ENCODE data around the gene BIVM.
A peak's percentile ranks its signal among the peaks of the same experiment; 100 is the strongest.

BIVM gene

DNA sequence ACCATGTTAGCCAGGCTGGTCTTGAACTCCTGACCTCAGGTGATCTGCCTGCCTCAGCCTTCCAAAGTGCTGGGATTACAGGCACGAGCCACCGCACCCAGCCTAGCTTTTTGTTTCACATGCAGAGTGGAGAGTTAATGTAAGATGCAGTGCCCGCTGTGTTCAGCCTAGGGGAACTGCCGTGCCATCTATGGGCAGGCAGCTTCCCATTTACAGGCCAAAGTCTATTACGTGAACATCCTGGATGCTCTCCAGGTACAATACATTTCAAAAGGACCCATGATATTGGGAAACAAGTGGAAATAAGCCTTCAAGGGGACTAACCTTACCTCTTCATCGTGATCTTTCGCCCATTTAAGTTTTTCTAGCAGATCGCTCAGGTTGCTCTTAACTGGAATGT, 10.2 kb upstream of the BIVM start:
- no peak for DNase-seq

DNA sequence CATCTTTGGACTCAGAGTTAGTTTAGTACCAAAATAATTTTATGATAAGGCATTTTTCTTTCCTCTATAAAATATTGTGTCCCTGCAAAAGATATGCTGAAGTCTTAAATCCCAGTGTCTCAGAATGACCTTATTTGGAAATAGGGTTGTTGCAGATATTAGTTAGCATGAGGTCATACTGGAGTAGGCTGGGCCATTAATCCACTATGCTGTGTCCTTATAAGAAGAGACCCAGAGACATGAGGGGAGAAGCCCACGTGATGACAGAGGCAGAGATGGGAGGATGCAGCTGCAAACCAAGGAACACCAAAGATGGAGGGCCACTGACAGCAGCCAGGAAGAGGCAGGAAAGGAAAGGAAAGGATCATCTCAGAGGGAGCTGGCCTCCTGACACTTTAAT, 6.5 kb upstream of the BIVM start:
- no peak for DNase-seq

DNA sequence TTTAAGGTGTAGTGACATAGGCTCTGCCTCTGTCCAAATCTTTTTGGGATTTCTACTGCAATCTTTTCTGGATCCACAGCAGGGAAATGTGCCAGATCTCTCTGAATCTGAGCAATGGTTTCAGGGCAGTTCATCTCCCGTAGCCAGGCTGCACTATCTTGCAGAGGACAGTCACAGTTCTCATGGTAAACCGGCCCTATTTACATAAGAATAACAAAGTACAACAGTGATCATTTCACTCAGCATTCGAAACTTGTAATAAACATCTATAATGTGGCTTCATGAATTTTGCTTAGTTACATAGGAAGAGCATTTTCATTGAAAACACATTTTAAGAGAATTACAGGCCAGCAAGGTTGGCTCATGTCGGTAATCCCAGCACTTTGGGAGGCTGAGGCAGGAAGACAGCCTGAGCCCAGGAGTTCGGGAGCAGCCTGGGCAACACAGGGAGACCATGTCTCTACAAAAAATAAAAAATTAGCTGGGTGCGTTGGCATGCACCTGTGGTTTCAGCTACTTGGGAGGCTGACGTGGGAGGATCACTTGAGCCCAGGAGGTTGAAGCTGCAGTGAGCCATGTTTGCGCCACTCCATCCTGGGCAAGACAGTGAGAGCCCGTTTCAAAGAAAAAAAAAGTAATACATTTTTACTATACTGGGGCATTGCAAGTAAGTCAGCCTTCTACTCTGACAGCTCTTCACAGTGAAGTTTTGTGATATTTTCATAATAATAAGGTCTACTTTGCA, 5.1 kb upstream of the BIVM start:
- no peak for DNase-seq

DNA sequence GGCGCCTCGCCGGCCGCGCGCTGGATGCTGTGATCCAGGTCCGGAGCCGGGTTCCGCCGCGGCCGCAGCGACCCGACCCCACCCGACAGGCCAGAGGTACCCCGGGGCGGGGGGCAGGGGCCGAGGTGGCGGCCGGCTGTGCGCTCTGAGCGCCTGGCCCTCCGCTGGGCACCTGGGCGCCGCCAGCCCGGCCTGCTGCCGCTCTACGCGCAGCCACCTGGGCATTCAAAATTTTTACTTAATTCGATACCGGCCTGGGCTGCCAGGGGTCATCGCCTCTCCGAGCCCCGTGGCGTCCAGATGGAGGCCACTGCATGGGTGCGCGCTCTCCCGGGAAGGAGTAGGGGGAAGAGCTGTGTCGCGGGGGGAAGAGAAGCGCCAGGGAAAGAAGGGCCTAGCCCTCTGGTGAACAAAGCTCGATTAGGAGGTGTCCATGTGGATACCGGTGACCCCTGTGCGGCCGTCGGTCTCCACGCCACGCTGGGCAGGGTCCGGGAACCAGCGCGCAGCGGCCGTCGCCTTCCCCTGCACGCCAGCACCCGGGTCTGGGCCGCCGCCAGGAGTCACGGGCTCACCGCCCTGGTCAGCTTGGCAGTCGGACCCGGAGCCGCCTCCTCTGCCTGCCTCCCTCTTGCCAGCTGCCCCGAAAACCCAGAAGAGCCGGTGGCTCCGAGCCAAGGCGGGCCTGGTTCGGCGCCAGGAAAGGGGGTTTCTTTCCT, 666 bp downstream of the BIVM start:
- DNase-seq = peak; percentile 4

DNA sequence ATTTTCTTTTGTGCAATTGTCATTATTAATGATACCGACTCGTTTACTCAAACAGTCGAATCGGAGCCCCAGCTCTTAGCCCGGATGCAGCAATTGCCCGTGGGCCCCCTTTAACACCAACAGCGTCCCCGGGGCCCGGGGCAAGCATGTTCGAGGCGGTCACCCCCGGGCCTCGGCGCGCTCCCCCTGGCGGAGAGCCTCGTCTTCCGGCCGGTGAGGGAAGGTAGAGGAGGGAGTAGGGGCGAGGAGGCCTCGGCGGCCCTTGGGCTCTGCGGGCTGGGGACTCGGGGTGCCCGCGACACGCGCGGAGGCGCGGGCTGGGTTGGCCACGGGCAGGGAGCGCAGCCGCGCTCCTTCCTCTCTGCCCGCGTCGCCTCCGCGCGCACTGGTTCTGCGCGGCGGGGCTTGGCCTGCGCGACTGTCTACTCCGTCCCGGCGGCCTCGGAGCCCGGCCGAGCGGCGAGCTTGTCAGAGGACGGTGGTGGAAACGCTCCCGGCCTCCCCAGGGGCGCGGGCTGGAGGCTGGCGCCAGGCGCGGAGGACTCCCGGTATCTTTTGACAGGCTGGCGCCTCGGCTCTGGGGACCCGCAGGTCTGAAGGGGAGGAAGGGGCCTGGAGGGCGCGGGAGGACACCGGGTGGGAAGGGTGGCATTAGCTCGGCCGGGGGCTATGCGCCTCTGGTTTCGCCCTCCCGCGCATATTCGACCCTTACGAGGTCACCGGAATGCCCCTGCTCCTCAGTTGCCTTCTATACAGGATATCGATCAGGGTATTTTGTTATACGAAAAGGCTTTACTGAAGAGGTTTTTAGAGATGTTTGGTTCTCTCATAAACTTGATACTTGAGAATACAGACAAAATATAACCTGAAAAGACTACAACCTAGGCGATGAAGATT, 1.5 kb downstream of the BIVM start:
- DNase-seq = peak; percentile 85

DNA sequence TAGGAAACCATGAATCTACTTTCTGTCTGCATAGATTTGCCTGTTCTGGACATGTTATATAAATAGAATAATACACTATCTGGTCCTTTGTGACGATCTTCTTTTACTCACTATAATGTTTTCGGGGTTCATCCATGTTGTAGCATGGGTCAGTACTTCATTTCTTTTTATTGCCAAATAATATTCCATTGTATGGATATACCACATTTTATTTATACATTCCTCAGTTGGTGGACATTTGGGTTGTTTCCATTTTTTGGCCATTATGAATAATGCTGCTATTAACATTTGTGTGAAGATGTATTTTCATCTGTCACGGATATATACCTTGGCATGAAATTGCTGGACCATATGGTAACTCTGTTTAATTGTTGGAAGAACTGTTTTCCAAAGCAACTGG, 6.8 kb downstream of the BIVM start:
- no peak for DNase-seq

DNA sequence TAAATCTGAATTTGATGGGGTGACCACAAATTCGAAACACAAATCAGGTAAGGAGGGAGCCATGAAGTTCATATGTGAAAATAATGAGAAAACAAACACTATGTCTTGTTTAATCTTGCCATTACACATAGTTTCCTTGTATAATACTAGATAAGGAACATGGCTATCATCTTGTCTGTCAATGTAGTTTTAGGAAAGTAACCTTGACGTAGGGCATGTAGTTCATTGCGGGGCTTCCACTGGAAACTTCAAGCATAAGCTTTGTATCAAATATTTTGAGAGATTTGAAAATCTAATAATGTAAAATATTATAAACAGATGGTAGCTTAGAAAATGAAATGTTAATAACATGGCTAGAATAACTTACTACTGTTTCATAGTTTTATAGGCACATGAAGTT, 8.8 kb downstream of the BIVM start:
- no peak for DNase-seq

DNA sequence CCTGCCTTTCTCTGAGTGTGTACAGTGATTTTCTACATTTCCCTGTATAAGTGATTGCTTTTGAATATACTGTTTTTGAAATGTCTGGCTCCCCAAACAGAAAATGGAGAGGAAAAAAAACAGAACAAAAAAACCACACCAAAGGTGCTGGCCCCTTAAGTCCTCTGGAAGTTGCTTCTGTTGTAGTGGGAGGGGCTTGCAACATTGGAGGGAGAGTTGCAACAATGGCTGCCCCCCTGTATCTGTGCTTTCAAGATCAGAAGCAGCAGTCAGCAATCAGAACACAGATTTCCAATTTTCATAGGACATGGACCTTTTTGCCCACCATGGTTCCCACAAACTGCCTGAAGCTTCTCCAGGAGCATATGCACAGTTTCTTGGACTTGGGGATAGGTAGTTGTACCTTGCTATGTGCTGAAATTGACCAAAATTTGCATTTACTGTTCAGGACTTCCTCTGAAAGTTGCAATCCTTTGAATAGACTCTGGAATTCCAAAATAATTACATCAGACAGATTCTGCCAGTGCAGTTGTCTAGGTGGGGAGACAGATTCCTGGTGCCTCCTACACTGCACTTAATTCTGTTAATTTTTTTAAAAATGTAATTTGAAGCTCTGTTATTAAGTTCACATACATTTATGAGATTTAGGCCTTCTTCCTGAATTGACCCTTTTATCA, 13.8 kb downstream of the BIVM start:
- no peak for DNase-seq

DNA sequence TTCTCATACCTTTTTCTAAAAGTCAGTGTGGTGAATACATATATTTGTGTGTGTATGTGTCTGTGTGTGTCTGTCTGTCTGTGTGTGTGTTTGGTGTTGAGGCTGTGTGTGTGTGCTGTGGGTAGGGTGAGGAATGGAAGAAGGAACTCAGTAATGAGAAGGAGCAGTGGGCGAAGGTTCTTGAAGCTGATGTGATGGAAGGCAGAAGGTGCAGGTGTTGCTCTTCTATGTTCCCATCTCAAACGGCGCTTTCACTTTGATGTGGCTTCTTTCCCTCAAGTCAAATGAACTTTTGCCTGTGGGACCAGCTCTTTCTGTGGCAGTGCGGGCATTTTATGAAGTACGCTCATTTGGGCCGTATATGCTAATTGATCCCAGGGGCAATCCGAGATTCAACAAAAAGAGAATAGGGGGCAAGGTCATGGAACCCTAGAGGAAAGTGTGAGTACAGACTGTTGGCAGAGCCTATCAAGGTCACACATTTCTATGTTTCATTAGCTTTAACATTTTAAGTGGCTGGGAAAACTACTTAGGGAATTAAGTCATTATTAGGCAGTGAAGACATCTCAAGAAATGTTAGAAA, 15.2 kb downstream of the BIVM start:
- no peak for DNase-seq

DNA sequence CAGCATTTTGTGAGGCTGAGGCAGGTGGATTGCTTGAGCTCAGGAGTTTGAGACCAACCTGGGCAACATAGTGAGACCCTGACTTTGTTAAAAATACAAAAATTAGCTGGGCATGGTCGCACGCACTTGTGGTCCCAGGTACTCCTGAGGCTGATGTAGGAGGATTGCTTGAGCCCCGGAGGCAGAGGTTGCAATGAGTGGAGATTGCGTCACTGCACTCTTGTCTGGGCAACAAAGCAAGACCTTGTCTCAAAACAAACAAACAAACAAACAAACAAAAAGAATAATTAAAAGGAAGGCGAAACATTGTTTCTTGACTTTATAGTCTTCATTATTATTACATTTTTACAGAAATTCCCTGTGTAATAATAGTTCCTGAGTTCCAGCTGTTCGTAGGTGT, 15.9 kb downstream of the BIVM start:
- no peak for DNase-seq

DNA sequence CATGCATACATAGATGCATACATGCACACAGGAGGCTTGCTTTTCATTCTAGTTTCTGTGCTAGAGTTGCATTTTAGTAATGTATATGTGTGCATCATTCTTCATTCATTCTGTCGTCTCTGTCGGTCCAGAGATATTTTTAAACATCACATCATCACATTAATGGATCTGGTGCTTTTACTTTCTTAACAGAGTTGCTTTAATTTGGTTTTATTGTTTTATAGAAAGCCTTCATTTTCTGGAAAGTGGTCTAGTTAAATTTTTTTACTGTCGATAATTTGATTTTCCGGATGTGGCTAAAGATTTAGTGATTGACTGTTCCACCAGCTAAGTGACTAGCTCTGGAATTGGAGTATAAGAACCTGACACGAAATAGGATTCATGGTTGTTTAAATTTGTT, 16.9 kb downstream of the BIVM start:
- no peak for DNase-seq

DNA sequence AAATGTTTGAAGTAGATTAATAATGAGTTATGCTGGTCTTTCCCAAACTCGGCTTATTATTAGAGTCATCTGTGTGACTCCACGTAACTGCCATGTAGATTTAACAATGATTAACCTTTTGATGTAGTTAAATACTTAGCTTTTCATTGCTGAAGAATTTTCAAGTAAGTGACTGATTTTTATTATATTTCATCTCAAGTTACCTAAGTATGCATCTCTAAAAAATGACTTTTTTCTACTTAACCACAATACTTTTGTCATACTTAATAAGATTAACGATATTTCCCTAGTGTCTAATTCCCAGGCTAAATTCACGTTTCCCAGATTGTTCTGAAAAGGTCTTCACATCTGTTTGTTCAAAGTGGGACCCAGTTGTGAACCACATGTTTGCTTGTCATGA, 17.8 kb downstream of the BIVM start:
- DNase-seq = no peak

DNA sequence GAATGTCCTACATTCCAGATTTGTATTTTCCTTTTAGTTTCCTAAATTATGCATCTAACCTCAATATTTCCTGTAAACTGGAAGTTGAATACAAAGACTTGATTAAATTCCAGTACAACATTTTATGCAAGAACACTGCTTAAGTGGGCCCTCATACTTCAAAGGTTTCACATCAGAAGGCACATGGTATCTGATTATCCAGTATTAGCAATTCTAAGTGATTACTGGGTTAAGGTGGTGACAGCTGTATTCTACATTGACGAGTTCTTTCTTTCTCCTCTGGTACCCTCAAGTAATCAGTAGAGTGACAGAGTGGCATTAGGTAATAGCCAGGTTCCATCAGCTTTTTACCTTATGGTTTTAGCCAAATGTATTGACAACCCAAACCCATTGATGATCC, 18.3 kb downstream of the BIVM start:
- DNase-seq = no peak

DNA sequence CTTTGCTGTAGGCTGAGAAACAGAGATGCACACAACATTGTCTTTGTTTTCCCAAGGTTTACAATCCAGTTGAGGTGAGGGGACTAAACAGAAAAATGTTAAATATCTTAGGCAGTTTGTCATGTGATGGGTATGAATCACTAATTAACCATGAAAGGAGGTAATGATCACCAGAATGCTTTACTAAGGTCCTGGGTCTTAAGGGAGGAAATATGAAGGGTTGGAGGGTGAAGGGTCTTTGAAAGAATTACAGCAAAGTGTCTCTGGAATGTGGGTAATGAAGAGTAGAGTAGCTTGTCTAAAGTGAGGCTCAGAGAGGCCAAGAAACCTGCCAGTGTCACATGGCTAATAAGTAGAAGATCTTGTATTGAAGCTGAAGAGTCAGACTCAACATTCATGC, 19.0 kb downstream of the BIVM start:
- DNase-seq = no peak

DNA sequence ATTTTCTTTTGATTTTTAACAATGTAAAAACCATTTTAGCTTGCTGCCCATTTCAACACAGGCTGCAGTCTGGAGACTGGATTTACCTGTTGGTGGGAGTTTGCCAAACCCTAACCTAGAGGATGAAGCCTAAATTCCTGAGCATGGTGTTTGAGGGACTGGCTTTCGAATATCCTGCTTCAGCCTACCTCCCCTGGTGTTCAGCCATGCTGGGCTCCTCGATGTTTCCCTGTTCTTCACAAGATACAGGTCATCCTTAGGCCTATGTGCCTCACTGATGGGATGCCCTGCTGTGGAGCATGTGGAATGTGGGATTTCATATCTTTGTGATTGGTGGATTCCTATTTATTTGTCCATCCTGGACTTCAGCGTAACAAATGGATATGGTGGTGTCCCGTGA, 26.5 kb downstream of the BIVM start:
- no peak for DNase-seq

DNA sequence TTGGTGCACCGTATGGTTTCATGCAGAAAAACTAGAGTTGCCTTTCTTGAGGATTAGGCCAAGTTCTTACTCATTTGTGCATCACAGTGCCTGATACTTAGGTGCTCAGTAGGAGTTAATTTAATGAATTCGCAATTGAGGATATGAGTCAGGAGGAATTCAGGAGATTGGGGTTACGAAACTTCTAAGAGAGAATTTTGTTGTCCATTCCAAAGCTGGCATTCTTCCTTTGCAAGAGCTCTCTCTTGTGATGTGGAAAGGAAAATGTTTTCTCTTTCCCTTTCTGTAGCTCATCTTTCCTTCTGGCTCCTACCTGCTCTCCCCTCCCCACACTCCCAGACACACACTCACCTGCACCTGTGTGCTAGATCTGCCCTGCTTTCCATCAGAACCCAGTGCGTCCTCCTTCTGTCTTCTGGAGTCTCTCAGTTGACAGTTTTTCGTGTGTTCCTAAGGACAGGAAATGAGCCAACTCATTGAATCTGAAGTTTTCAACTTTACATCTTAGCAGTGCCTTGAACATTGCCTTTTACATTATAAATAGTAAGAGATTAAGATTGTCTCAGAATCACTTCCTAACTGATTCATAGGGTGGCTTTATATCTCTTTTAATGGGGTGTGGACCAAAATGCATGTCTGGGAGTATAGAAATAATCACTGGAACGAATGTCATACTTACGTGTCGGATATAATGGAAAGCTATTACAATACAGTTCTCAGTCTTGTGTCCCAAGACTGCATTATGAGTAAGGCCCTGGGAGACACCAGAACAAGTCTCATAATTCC, 27.2 kb downstream of the BIVM start:
- no peak for DNase-seq

DNA sequence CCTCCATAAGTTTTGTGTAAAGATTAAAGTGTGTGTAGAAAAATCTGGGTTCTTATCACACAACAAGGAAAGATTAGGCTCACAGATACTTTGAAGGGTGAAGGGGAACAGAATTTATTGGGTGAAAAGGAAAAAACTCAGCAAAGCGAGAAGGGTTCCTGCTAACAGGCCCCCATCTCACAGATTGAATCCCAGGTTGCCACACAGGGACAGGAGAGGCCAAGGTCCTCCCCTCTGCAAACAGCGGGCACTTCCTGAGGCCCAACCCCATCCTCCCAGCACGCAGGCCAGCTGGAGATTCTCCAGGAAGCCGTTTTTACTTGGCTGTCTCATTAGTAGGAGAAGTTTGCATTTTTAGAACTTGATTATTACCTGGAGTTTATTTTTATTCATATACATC, 31.7 kb downstream of the BIVM start:
- no peak for DNase-seq

DNA sequence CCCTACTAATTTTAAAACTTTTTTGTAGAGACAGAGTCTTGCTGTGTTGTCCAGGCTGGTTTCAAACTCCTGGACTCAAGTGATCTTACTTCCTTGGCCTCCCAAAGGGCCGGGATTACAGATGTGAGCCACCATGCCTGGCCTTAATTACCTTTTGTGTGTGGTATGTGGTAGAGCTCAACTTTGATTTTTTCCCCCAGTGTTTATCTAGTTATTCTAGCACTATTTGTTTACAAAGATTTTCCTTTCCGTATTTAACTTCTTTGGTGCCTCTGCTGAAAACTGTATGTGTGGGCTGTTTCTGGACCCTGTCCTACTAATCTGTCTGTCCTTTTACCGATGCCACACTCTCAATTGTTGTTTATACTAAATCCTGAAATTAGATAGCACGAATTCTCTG, 37.6 kb downstream of the BIVM start:
- DNase-seq = no peak

DNA sequence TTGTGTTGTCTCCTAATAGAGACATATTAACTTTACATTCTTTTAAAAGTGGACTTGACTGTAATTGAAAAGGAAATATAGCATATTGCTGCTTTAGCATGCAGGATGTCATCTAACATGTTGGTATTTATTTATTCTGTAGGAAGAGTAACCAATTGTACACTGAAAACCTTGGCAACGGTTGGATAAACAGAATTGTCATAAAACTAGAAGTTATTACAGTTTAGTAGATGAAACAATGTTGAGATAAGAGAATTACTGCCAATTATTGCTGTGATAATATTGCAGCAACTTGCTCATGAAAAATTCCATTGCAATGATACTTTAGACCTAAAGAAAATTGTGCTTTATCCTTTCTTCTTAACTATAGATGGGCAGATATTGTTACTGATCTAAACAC, 39.4 kb downstream of the BIVM start:
- DNase-seq = no peak

DNA sequence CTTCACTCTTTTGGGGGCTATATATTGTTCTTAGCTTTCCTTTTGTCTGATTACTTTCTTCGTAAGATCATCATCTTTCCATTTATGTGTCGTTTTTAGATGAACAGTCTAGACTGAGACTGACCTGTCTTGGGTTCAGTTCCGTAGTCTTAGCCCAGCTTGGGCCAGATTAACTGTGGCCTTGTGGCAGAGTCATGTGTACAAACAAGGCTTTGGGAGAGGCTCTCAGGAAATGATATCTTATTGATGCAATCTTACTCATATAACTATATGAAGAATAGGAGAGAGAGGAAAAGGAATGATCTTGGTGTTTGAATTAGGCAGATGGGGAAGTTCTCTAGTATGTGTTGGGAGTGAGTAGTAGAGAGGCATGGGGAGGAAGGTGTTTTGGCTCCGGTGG, 40.1 kb downstream of the BIVM start:
- DNase-seq = no peak

DNA sequence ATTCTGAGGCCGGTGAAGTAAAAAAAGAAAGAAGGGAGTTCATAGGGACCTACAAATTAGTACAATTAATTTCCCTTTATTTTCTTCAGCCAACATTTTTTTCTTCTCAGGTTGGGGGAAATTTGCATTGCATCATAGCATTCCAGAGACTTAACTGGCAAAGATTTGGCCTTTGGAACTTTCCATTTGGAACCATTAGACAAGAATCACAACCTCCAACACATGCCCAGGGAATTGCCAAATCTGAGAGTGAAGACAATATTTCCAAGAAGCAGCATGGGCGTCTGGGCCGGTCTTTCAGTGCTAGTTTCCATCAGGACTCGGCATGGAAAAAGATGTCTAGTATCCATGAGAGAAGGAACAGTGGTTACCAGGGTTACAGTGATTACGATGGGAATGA, 40.5 kb downstream of the BIVM start:
- no peak for DNase-seq

DNA sequence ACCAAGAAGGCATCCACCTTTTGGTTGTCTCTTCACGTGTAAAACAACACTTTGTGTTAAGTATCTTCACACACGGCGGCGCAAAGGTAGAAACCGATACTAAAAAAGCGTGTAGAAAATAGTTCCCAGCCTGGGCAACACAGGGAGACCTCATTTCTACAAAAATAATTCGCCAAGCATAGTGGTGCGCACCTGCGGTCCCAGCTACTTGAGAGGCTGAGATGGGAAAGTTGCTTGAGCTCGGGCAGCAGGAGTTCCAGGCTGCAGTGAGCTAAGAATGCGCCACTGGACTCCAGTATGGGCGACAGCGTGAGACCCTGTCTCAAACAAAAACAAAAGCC, 46.3 kb downstream of the BIVM start:
- no peak for DNase-seq
